Heart left ventricle (tissue), 13 donors: Measurements from ENCODE around the gene KLHDC7B.
A peak's percentile ranks its signal among the peaks of the same experiment; 100 is the strongest.

Source experiments
- POLR2A ChIP-seq, 2 donors: fragments of 450-650 bp; IDR thresholded peaks; one replicate each; pipeline ENCODE4 v1.6.1; 2017; ENCODE audit warnings: antibody characterized with exemption in 2 of 2, mild to moderate bottlenecking in 2 of 2, moderate library complexity in 2 of 2
- TF ChIP-seq, protein P1 (sequence below), 12 donors: fragments of 200-600 bp; sonication (generic) in 4 of 12; IDR thresholded peaks; one replicate each; pipeline versions ENCODE4 v1.5.0 to v1.8.0; 2018 to 2022; ENCODE audit warnings: antibody characterized with exemption in 12 of 12, mild to moderate bottlenecking in 5 of 12
- donor health status: ischemic (EF 13 %, LVEDD 7.1; RV severe dilation, severe dysfunction).
- donor health status: DM: no; HTN: yes; CAD: no.
- donor health status: DM: no; HTN: no; CAD: no.
- donor health status: ischemic (EF 25% LVEDD 6.9; RV normal size, moderate dysfunction).
- donor health status: ischemic (EF 25% LVEDD 5.7; RV mildly dilated, moderate dysfunction).
- donor health status: ischemic (EF 35%, LVEDD 5.7; RV mildly dilated, moderate dysfunction).
- donor health status: nonischemic (EF 11% LVEDD 7.7; RV severe dilation, severe dysfunction).
- donor health status: DM: yes; HTN: yes; CAD: no.
- donor health status: PGD.
- donor health status: ischemic (EF 29% LVEDD 5.4; RV normal size, mild dysfunction).
- donor health status: nonischemic (EF 23%, LVEDD 6.1; RV moderate dilation, normal function).

DNA sequence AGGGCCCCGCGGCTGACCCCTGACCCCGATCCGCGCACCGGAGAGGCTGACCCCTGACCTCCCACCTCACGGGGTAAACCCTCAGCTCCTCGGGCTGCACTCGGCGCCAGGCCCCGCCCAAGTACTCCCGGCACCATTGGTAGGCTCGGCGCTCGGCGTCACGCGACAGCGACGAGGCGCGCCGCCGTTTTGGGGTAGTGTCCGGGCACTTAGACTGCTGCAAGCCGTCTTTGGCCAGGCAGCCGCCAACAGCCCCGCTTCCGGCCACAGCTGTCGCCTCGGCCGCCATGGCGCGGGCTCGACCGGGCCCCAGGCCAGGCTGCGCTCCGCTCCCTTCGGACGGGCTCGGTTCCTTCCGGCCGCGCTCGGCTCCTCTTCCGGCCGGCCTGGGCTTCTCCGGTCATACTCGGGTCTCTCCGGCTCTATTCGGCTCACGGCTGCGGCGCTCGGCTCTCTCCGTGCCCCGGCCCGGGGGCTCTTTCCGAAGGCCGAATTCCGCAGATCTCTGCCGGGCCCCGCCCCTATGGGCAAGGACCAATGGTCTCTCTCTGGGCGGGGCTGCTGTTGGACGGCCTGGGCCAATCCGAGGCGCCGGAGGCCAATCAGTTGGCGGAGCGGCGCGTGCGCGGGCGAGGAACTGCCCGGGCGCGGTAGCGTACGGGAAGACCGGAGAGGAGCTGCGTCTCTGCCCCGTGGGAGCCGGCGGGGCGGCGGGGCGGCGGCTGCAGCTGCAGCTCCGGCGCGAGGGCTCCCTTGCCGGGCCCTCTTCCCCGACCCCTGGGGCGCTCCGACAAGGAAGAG is 37.0 kb downstream of the KLHDC7B start, which contains the start of gene CHKB:
- TF ChIP-seq, protein P1, sequence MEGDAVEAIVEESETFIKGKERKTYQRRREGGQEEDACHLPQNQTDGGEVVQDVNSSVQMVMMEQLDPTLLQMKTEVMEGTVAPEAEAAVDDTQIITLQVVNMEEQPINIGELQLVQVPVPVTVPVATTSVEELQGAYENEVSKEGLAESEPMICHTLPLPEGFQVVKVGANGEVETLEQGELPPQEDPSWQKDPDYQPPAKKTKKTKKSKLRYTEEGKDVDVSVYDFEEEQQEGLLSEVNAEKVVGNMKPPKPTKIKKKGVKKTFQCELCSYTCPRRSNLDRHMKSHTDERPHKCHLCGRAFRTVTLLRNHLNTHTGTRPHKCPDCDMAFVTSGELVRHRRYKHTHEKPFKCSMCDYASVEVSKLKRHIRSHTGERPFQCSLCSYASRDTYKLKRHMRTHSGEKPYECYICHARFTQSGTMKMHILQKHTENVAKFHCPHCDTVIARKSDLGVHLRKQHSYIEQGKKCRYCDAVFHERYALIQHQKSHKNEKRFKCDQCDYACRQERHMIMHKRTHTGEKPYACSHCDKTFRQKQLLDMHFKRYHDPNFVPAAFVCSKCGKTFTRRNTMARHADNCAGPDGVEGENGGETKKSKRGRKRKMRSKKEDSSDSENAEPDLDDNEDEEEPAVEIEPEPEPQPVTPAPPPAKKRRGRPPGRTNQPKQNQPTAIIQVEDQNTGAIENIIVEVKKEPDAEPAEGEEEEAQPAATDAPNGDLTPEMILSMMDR (IDR thresholded peaks at IDR 0.05): peak in 1 of 12 donors; percentile 3
- TF ChIP-seq POLR2A (IDR thresholded peaks at IDR 0.05): peak; percentile 91 to 99
